Brain pericyte (primary cell): ENCODE data around the gene PTGER2.

Experiments used
- DNase-seq: peaks from one replicate; pipeline ENCODE4 v3.0.0-alpha.2; 2012; ENCODE audit warnings: low read depth, low spot score

PTGER2 gene

DNA sequence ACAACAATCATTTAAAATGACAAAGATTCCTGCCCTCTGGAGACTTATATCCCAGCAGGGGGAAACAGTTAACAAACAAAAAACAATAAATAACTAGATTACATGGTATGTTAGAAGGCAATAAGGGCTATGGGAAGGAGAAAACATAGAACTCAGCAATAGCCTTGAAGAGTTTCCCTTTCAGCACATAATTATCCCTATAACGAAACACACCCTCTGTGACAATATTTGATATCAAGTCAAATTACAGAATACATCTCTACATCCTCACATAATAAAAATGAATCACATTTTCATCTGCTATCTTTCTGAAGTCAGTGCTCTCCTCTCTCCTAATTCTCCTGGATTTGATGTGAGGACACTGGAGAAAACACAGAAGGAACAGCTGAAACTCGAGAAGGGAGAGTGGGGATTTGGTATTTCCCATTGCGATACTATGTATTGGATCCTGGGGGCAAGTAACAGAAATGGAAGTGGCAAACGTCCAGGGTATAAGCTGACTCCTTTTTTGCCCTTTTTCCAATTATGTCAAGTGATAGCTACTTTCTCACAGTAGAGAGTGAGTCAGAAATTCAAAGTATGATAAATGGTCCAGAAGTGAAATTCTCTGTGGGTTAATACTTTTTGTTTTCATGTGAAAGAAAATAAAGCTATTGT lies 9.7 kb upstream of the PTGER2 start:
- no peak for DNase-seq

DNA sequence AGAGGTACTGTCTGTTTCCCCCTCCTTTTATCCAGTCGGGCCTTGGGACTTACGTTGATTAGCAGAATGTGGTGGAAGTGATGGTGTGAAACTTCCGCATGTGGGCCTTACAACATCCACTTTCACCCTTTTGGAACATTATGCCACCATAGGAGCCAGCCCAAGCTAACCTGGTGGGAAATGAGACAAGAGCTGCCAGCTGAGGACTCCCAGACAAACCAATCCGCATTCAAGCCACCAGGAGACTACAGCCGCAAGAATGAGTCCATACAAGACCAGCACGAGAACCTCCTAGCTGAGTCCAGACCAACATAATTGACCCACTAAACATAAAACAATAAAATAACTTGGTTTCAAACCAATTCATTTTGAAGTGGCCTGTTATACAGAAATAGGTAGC lies 9.1 kb upstream of the PTGER2 start:
- no peak for DNase-seq

DNA sequence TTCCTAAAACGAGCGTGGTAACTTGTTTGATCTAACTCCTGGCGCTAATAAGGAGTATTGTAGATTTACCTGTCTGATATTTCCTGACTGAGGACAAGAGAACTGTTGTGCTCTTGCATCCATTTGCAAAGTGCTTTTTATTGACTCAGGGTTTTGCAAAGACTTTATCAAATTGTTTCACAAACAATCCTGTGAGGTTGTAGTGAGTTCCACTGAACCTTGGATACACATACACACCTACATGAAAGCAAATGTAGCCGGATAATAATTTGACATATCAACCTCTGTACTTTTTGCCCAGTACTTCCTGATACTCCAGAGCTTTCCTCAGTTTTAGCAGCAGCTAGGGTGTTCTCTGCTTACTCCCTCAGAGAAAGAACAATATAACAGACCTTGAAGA lies 6.7 kb upstream of the PTGER2 start:
- no peak for DNase-seq

DNA sequence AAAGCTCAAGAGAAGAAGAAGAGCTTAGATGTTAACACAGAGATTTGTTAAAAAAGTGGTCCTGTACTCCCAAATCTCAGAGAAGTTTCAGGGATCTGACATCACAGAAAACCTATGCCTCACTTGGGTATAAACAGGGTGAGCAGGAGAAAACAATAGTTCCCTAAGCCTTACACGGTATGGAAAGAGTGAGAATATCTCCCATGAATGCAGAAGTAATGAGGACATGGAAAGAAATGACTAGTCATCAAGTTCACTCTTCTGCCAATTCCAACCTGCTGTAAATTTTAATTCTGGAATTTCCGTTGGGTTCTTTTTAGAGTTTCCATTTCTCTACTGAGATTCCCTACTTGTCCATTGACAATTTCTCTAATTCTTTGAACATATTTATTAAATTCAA lies 6.2 kb upstream of the PTGER2 start:
- no peak for DNase-seq

DNA sequence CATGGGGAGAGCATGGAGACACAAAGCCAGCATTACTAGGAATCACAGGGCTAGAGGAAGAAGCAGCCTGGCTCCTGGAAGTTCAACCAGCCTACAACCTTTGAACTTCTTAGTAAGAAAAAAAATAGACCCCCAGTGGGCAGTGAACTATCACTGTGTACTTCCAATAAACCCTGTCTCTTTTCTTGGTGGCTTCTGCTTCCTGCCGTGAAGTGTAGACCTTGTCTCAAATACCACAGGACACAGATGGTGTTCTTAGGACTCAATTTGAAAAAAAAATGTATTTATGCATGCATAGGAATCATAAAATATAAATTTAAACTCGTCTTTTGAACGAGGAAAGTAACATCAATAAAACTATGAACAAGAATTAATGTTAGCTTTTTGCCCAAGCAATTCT lies 3.6 kb upstream of the PTGER2 start:
- DNase-seq = no peak

DNA sequence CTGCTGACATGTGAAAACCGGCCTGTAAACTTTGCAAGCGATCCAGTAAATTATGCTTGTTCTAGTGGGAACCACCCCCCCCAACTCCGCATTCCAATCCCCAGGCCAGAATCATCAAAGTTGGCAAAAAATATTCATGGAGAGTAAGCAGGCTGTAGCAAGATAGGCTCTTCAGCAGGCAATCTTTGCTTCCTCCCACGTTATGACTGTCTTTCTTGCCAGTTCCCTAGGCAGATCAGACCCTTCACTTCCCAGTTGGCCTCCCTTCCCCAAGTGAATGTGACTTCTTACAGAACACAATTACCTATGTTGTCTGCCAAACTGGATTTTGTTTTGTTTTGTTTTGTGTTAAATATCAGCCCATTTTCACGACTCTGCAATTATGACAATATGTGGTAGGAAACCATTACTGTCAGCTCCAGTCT lies 1.2 kb upstream of the PTGER2 start:
- DNase-seq = no peak

DNA sequence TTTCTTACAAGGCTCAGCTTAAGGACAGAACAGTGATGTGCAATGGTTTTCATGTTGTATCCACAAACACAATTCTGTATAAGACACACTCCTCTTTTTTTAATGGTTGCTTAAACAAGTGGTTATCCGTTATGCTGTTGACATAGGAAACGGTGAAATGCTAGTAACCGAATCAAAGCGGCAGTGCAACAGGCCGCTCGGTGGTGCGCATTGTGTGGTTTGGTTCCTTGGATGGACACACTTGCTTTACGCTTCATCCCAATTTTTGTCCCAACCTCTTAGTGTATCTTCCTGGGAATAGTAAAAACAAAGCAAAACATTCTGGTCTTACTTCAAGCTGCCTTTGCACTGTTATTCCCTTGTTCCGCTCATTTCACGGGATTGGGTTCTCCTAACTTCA lies 650 bp upstream of the PTGER2 start:
- no peak for DNase-seq

DNA sequence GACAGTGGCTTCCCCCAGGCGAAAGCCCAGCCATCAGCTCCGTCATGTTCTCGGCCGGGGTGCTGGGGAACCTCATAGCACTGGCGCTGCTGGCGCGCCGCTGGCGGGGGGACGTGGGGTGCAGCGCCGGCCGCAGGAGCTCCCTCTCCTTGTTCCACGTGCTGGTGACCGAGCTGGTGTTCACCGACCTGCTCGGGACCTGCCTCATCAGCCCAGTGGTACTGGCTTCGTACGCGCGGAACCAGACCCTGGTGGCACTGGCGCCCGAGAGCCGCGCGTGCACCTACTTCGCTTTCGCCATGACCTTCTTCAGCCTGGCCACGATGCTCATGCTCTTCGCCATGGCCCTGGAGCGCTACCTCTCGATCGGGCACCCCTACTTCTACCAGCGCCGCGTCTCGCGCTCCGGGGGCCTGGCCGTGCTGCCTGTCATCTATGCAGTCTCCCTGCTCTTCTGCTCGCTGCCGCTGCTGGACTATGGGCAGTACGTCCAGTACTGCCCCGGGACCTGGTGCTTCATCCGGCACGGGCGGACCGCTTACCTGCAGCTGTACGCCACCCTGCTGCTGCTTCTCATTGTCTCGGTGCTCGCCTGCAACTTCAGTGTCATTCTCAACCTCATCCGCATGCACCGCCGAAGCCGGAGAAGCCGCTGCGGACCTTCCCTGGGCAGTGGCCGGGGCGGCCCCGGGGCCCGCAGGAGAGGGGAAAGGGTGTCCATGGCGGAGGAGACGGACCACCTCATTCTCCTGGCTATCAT lies 663 bp downstream of the PTGER2 start:
- no peak for DNase-seq

DNA sequence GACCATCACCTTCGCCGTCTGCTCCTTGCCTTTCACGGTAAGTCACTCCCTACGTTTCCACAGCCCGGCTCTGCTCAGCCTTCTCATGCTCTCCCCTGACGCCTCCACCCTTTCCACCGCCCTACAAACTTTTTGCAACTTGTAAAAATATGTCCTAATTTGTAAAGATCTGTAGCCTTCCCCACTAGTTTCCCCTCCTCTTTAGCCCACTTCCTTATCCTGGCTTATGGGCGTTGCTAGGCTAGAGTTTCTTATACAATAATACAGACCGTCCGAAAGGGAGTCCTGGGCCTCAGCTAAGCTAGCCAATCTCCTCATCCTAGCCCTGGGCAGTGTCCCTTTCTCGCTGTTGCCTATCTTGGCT lies 1.2 kb downstream of the PTGER2 start:
- no peak for DNase-seq

DNA sequence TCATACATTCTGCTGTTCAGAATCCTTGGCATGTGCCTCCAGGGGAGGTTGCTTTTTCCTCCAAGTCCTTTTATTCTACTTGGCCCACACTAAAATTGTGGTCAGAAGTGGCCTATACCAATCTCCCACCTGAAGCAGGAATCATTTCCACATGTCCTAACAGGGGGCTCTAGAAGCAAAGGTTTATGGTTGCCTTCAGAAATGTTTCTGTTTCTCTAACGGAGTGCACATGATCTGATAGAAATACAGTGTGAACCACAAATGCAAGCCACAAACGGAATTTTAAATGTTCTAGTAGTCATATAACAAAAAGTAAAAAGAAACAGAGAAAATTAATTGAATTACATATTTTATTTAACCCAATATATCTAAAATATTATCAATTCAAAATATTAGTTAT lies 4.0 kb downstream of the PTGER2 start:
- no peak for DNase-seq

DNA sequence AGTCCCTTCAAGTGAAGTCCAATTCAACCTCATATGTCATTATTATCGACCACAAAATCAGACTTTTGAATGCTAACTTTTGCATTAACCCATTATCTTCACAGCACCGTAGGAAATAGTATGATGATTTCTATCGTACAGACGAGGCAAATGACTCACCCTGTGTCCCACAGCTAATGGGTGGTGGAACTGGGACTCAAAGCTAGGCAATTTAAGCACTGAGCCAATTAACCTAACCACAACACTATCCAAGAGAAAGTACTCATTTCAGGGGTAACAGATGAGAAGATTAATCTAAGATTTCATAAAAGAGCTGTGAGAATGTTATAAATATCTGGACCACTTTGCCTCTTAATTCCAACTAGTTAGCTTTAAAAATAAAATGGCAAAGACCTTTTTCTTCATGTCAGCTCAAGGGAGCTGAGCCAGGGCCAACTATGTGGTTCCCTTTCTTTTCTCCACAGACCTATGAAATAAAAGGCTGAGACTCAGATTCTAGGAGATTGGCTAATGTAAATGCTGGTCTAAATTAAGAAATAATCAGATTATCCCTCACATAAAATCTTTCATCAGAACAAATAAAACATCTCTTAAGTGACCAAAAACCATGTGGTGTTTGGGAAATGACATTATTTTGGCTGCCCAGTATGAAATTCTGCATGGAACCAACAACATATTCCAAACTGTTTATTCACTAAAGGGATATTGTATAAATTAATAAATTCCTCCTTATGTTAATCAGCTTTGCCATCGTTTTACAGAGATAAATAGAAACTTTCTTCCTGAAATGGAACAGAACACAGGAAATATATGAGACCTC lies 4.9 kb downstream of the PTGER2 start:
- DNase-seq = no peak

DNA sequence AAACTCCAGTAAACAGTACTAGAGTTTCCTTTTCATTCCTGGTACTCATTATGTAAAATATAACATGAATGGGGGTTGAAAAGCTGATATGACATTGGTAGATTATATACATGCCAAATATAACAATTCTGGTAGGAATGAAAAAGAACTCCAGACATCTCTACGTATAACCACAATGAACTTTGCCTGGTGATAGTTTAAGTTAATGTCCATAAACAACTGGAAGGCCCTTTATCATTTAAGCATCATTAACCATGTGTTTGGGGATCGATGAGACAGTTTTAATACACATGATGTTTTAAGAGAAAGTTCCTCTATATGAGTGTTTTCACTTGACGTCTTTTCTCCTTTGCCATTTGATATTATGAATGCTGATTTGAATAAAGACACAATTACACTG lies 5.8 kb downstream of the PTGER2 start:
- no peak for DNase-seq

DNA sequence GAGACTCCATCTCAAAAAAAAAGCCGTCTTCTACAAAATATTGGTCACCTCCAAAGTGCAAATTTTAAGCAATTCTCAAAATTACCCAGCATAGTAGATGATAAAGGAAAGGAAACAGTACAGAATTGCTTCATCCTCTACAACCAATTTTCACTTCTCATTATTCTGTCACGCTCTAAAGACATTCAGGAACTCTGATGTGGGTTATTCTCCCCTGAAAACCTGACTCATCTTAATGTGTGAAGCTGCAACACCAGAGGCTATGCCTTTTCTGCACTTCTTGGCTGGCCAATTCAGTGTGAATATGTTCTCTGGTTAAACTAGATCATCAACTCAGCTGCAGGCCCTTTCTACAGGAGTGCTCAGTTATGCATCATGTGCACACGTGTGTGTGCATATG lies 11.0 kb downstream of the PTGER2 start:
- DNase-seq = no peak

DNA sequence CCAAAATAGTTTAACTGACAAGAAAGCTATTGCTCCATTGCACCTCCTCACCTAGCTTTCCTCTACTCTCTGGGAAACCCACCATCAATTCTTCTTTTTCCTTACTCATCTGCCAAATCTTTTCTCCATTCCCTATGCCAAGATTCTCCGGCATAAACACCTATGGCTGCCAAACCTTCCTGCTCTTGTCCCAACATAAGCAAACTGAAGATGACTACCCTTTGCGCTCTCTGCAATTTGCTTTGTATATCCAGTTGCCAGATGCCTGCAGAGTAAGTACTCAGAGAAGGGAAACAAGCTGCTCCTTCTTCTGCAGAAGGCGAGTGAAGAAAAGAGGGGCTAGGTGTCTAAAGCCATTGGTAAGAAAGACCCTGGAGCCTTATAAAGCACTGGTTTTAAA lies 11.5 kb downstream of the PTGER2 start:
- DNase-seq = no peak

DNA sequence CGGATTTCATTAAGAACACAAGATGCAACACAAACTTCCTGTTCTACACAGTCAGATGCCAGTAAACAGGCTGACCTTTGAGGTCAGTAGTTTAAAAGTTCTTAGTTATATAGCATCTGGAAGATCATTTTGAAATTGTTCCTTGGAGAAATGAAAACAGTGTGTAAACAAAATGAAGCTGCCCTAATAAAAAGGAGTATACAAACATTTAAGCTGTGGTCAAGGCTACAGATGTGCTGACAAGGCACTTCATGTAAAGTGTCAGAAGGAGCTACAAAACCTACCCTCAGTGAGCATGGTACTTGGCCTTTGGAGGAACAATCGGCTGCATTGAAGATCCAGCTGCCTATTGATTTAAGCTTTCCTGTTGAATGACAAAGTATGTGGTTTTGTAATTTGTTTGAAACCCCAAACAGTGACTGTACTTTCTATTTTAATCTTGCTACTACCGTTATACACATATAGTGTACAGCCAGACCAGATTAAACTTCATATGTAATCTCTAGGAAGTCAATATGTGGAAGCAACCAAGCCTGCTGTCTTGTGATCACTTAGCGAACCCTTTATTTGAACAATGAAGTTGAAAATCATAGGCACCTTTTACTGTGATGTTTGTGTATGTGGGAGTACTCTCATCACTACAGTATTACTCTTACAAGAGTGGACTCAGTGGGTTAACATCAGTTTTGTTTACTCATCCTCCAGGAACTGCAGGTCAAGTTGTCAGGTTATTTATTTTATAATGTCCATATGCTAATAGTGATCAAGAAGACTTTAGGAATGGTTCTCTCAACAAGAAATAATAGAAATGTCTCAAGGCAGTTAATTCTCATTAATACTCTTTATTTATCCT lies 13.5 kb downstream of the PTGER2 start:
- no peak for DNase-seq

DNA sequence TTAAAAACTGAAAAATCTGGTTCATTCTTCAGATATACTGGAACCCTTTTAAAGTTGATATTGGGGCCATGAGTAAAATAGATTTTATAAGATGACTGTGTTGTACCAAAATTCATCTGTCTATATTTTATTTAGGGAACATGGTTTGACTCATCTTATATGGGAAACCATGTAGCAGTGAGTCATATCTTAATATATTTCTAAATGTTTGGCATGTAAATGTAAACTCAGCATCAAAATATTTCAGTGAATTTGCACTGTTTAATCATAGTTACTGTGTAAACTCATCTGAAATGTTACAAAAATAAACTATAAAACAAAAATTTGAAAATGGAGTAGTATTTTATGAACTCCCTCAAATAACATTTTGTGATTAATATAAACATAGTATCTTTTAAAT lies 14.2 kb downstream of the PTGER2 start:
- DNase-seq = no peak

DNA sequence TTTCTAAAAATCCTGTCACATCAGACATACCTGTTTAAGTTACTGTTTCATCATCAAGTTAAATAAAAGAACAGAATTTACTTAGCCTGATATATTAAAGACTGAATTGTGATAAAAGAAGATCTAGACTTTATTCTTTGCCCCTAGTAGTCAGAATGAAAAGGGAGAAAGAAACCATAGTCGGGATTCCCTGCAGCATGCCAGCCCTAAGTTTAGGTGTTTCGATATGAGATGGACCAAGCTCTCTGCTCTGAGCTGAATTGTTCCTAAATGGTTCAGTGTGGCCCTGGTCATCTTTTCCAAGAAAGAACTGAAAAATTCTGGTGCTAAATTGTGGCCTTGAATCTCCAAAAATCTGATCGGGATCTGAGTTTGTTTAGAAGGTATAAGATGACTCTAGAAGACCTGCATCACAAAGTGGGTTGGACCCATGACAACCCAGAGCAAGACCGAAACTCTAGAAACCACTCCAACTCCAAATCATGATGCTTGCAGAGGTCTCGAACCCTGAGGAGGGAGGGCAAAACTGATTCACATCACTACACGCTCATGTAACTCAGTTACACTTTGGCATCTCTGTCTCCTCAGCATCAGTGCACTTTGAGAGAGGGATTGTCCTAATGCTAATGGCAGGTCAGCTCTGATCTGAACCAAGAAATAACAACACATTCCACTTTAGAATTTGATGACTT lies 15.7 kb downstream of the PTGER2 start:
- DNase-seq = no peak

DNA sequence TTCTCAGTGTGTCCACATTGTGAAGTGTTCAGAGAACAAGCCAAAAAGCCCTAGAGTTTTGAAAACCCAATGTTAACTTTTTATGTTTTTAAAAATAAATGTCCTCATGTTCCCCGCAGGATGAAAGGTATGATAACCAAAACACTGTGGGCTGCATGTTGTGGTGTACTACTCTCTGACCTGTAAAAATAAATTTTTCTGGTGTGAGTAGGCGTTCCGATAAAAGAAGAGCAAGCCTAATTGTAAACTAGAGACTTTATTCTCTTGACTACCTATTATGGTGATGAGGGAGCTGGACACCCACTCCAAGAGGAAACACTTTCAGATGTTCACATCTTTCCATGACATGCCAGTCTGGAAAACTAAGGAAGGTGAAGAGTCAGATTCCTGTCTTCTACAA lies 18.2 kb downstream of the PTGER2 start:
- DNase-seq = no peak

DNA sequence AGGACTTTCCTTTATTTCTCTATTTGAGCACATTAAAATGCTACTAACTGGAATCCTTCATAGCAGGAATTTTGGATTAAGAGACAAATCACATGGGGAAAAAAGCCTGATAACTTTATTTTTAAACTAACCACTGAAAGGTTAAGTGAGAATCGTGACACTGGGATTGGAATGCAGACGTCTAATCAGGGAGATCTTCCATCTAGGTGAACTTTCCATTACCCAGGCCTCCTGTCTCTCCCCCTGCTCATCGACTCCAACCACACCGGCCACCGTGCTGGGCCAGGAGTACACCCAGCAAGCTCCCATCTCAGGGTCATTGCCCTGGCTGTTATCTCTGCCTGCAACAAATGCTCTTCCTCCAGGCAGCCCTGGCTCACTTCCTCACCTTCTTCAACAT lies 19.0 kb downstream of the PTGER2 start:
- no peak for DNase-seq

DNA sequence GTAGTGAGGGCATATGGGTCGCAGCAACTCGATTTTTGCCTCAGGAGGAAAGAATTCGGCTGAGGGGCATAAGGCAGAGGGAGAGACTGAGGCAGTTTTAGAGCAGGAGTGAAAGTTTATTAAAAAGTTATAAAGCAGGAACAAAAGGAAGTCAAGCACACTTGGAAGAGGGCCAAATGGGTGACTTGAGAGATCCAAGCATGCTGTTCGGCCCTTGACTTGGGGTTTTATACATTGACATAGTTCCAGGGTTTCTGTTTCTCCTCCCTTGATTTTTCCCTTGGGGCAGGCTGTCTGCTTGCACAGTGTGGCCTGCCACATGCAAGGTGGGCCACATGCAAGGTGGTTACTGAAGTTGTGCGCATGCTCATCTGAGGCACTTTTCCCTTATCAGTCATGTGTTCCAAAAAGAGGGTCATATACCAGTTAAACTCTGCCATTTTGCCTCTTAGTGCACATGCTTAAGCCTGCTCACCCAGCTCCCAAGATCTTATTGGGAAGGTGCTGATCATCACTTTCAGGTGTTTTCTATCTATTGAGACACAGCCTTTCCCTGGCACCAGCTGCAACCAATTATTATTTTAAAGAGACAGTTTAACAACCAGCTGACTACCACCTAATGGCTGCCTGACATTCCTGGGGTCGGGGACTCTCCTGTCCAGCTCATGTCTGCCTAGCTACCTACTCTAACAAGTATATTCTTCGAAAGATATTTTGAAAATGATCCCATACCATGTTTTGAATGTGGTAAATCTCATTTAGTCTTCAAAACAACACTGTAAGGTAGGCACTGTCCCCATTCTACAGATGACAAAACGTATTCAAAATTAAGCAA lies 19.9 kb downstream of the PTGER2 start:
- DNase-seq = no peak
